Gastrocnemius medialis (tissue), 4 donors: Measurements from ENCODE around the gene USH2A. TPM values are rescaled to one million over a fixed set of nuclear protein-coding genes. Genes with fewer than 3 reads are reported as not detected.

ENCODE experiments used
- ATAC-seq, 2 donors: fragments of 150-250 bp; one replicate each; pipeline ENCODE4 v1.9.1; 2016
- DNase-seq, 2 donors: peaks; one replicate each; pipeline ENCODE4 v3.0.0-alpha.2; 2019
- H3K27ac ChIP-seq, 4 donors: fragments of 200-600 bp; sonication (generic); 1 replicate in 1 of 4; 2 replicates in 3 of 4; pipeline ENCODE4 v1.5.1; 2016 to 2018; ENCODE audit warnings: mild to moderate bottlenecking in 2 of 4, moderate library complexity in 1 of 4
- H3K27me3 ChIP-seq, 3 donors: fragments of 200-600 bp; sonication (generic) in 2 of 3; 1 replicate in 1 of 3; 2 replicates in 2 of 3; pipeline versions ENCODE4 v1.5.1 to v1.6.0; 2016 to 2019; ENCODE audit warnings: mild to moderate bottlenecking in 1 of 3, moderate library complexity in 1 of 3
- H3K36me3 ChIP-seq, 2 donors: fragments of 200-600 bp; sonication (generic) in 1 of 2; one replicate each; pipeline ENCODE4 v1.5.1; 2017 to 2018
- H3K4me1 ChIP-seq, 2 donors: fragments of 200-600 bp; sonication (generic) in 1 of 2; one replicate each; pipeline ENCODE4 v1.5.1; 2016 to 2017; ENCODE audit warnings: mild to moderate bottlenecking in 2 of 2
- H3K4me3 ChIP-seq, 4 donors: fragments of 200-600 bp; sonication (generic) in 3 of 4; 1 replicate in 1 of 4; 2 replicates in 3 of 4; pipeline ENCODE4 v1.5.1; 2016 to 2019; ENCODE audit warnings: mild to moderate bottlenecking in 2 of 4
- H3K9me3 ChIP-seq, 3 donors: fragments of 200-600 bp; sonication (generic) in 2 of 3; 1 replicate in 1 of 3; 2 replicates in 2 of 3; pipeline ENCODE4 v1.5.1; 2016 to 2019
- CTCF ChIP-seq, 5 experiments: fragments of 450-650 bp in 3 of 5; fragments of 200-600 bp in 2 of 5; sonication (generic) in 2 of 5; IDR thresholded peaks in 4 of 5; conservative IDR thresholded peaks in 1 of 5; 1 replicate in 4 of 5; 2 replicates in 1 of 5; pipeline ENCODE4 v1.5.1; 2016 to 2019; ENCODE audit warnings: antibody characterized with exemption in 5 of 5, mild to moderate bottlenecking in 3 of 5, moderate library complexity in 3 of 5
- POLR2A ChIP-seq, 2 donors: fragments of 450-650 bp; IDR thresholded peaks; one replicate each; pipeline ENCODE4 v1.6.1; 2017; ENCODE audit warnings: antibody characterized with exemption in 2 of 2, mild to moderate bottlenecking in 2 of 2, moderate library complexity in 2 of 2
- in situ Hi-C, 4 donors: fragments of 200-750 bp; cut with MboI; loops; one replicate each; pipeline versions ENCODE4 v1.15.0 to v1.8.0; 2017; ENCODE audit warnings: low sequenced_read_pairs in 4 of 4
- intact Hi-C: fragments of 100-400 bp; cut with DNase I; formaldehyde crosslinking; loops from one replicate; pipeline ENCODE4 v1.15.1; 2023; ENCODE audit warnings: low total_unique reads
- total RNA-seq, 4 donors: library from RNA; depleted of rRNA; stranded (reverse); fragments of >200 nt; gene quantifications; one replicate each; pipeline versions ENCODE4 v1.1.0 to v1.2.3, GENCODE V29; 2016

Gene USH2A
- total RNA-seq, 4 donors from 2014 or later: 0.02 TPM; not detected in 3

DNA sequence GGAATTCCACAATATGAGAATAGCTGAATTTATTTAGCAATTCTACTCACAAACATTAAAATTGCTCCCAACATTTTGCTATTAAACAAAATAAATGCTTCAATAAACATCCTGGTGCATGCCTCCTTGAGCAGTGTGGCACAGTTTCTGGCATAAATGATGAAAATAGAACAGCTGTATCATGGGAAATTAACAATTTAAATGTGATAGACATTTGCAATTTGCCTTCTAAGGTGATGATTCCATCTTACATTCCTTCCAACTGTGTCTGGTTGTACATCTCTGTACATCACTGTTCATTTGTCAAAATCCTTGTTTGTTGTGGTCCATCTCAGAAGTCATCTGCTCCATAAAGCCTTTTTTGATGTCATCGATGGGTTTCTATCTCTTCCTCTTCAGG, 657.4 kb downstream of the USH2A start:
- no peak for TF ChIP-seq POLR2A (IDR thresholded peaks at IDR 0.05)
- no peak for TF ChIP-seq CTCF (IDR thresholded peaks at IDR 0.05 in 4 of 5, conservative IDR thresholded peaks at IDR 0.05 in 1 of 5)
- H3K9me3 ChIP-seq: no peaks in the 10 kb centered on the region
- H3K27me3 ChIP-seq: no peaks in the 10 kb centered on the region
- no peak overlapping the region for H3K27ac ChIP-seq
- ATAC-seq: no peak
- intact Hi-C loops (no loop called here), in situ Hi-C loops (no loop called here)
- DNase-seq: no peak
- no peaks in the 10 kb centered on the region for H3K4me1 ChIP-seq
- no peak overlapping the region for H3K4me3 ChIP-seq
- H3K36me3 ChIP-seq: no peaks in the 10 kb centered on the region

- no peak overlapping the region for H3K27ac ChIP-seq
- TF ChIP-seq CTCF (IDR thresholded peaks at IDR 0.05 in 4 of 5, conservative IDR thresholded peaks at IDR 0.05 in 1 of 5) (no peak), POLR2A (IDR thresholded peaks at IDR 0.05) (no peak)
- H3K36me3 ChIP-seq: no peaks in the 10 kb centered on the region
- H3K4me3 ChIP-seq: no peak overlapping the region
- DNase-seq: no peak
- no peaks in the 10 kb centered on the region for H3K27me3 ChIP-seq
- no peak for ATAC-seq
- H3K4me1 ChIP-seq: no peaks in the 10 kb centered on the region
- intact Hi-C loops (no loop called here), in situ Hi-C loops (no loop called here)
- H3K9me3 ChIP-seq: no peaks in the 10 kb centered on the region
Measured at GRCh38 chr1:215761446-215761845, 661.8 kb downstream of the USH2A start.

GRCh38 chr1:215754112-215754511, 669.1 kb downstream of the USH2A start:
- TF ChIP-seq POLR2A (IDR thresholded peaks at IDR 0.05) (no peak), CTCF (IDR thresholded peaks at IDR 0.05 in 4 of 5, conservative IDR thresholded peaks at IDR 0.05 in 1 of 5) (no peak)
- H3K9me3 ChIP-seq: no peaks in the 10 kb centered on the region
- no peak for ATAC-seq
- DNase-seq: no peak
- in situ Hi-C loops: no loop called here
- no peaks in the 10 kb centered on the region for H3K27me3 ChIP-seq
- no peaks in the 10 kb centered on the region for H3K36me3 ChIP-seq
- H3K4me3 ChIP-seq: no peak overlapping the region
- intact Hi-C loops: no loop called here
- H3K27ac ChIP-seq: no peak overlapping the region
- H3K4me1 ChIP-seq: no peaks in the 10 kb centered on the region

- TF ChIP-seq POLR2A (IDR thresholded peaks at IDR 0.05) (no peak), CTCF (IDR thresholded peaks at IDR 0.05 in 4 of 5, conservative IDR thresholded peaks at IDR 0.05 in 1 of 5) (no peak)
- Histone ChIP-seq H3K36me3 (no peaks in the 10 kb centered on the region), H3K4me1 (no peaks in the 10 kb centered on the region), H3K27me3 (no peaks in the 10 kb centered on the region), H3K4me3 (no peak overlapping the region), H3K9me3 (no peaks in the 10 kb centered on the region), H3K27ac (no peak overlapping the region)
- in situ Hi-C loops: no loop called here
- ATAC-seq: no peak
- intact Hi-C loops: no loop called here
- no peak for DNase-seq
Measured at GRCh38 chr1:215749414-215749813, 673.8 kb downstream of the USH2A start.

- no peak overlapping the region for H3K4me3 ChIP-seq
- DNase-seq (no peak), ATAC-seq (no peak)
- no peaks in the 10 kb centered on the region for H3K9me3 ChIP-seq
- no peaks in the 10 kb centered on the region for H3K36me3 ChIP-seq
- in situ Hi-C loops: no loop called here
- no peaks in the 10 kb centered on the region for H3K27me3 ChIP-seq
- intact Hi-C loops: no loop called here
- no peaks in the 10 kb centered on the region for H3K4me1 ChIP-seq
- no peak for TF ChIP-seq CTCF (IDR thresholded peaks at IDR 0.05 in 4 of 5, conservative IDR thresholded peaks at IDR 0.05 in 1 of 5)
- TF ChIP-seq POLR2A (IDR thresholded peaks at IDR 0.05): no peak
- H3K27ac ChIP-seq: no peak overlapping the region
Measured at GRCh38 chr1:215748431-215748830, 674.8 kb downstream of the USH2A start.
